HG02610 (cell line): ENCODE measurements around the gene CARHSP1.
"Not testable (repeated sequence)": the region's sequence is repeated elsewhere in the genome, so short reads cannot be mapped to it uniquely, and the experiment has no call there.

Experiments used
- ATAC-seq: cut with Tn5 transposase; IDR thresholded peaks from one replicate; pipeline ENCODE4 v1.9.1; 2021; ENCODE audit warnings: mild to moderate bottlenecking, moderate library complexity; ENCODE audit not compliant: unreplicated experiment

Gene CARHSP1

DNA sequence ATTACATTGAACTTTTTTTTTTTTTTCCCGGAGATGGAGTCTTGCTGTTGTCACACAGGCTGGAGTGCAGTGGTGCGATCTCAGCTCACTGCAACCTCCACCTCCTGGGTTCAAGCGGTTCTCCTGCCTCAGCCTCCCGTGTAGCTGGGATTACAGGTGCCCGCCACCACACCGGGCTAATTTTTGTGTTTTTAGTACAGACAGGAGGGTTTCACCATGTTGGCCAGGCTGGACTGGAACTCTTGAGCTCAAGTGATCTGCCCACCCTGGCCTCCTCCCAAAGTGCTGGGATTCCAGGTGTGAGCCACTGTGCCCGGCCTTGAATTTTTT lies 5.0 kb upstream of the CARHSP1 start:
- ATAC-seq: not testable (repeated sequence)

DNA sequence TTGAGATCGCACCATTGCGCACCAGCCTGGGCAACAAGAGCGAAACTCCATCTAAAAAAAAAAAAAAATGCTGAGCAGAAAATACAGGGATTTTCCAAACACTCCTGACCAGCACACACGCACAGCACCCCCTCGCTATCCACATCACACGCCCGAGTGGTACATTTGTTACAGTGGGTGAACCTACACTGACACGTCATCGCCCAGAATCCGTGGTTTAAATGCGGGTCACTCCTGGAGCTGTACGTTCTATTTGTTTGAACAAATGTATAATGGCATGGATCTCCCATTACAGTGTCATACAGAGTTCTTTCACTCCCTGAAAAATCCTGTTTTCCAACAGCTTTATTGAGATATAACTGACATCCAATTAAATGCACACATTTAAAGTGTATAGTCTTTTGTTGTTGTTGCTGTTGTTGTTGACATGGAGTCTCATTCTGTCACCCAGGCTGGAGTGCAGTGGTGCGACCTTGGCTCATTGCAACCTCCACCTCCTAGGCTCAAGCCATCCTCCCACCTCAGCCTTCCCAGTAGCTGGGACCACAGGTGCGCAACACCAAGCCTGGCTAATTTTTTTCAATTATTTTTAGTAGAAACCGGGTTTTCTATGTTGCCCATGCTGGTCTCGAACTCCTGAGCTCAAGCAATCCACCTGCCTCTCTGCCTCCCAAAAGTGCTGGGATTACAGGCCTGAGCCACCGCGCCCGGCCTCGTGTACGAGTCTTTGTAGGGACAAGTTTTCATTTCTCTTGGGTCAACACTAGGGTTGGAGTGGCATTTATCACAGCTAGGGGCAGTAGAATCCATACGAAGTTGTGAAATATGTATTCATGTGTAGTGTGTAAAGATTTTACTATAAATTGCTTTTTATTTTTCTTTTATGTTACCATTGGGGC lies 4.4 kb upstream of the CARHSP1 start:
- ATAC-seq: no peak

DNA sequence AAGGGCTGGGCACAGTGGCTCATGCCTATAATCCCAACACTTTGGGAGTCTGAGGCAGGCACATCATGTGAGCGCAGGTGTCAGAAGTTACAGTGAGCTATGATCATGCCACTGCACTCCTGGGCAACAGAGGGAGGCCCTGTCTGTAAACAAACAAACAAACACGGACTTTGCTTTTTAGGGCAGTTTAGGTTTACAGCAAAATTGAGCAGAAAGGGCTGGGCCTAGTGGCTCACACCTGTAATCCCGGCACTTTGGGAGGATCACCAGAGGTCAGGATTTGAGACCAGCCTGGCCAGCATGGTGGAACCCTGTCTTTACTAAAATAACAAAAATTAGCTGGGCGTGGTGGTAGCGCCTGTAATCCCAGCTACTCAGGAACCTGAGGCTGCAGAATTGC lies 3.3 kb upstream of the CARHSP1 start:
- ATAC-seq: no peak

DNA sequence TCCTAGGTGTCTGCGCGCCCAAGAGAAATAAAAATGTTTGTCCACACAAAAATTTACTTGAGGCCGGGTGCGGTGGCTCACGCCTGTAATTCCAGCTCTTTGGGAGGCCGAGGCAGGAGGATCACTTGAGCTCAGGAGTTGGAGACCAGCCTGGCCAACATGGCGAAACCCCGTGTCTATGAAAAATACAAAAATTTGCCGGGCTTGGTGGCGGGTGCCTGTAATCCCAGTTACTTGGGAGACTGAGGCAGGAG lies 1.1 kb upstream of the CARHSP1 start:
- not testable (repeated sequence) for ATAC-seq

DNA sequence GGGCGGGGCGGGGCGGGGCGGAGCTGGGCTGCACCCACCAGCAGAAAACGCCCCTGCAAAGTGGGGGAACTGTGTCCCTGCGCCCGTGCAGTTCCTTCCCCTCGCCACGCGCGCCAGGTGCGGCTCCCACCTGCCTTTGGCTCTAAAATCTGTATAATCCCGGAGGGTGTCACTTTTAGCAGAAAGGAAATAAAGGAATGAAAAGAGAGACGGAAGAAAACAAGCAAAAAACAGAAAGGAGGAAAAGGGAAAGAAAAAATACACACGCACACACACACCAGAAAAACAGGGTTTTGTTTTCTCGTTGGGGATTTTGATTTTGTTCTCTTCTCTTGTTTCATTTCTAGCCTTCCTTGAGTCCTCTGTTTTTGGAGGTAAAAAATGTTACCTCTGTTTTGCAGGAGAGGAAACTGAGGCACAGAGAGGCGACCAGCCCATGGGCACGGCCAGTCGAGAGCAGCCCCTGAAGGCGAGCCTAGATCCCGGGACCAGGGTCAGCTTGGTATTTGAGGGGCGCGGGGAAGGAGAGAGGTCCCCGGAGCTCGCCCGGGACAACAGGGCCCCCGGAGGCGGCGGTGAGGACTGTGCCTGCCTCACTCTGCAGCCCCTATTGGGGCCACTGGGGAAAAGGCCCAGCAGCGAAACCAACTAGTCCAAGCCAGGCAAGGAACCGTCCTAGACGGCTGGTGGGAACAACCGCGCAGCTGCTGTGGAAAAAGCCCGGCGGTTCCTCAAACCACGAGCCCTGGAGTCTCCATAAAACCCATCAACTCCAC lies 594 bp upstream of the CARHSP1 start:
- ATAC-seq: no peak

DNA sequence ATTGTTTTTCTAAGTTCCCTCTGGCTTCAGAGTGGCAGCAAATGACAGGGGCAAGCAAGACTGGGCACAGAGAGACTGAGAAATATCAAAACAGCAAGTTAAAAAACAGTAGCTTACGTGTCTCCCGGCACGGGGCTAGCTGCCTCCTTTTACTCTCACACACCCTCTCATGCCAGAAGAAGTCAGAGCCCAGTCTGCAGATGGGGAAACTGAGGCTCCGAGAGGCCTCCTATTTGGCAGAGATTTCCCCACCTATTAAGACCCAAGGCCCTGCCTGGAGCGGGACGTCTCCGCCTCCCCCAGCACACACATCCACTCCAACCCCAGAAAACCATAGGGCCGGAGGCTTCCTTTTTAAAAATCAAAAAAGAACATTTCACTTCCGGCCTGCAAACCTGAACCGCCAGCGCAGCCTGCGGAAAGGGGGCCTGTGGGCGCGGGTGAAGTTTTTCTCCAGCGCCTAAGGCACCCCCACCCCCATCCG lies 832 bp downstream of the CARHSP1 start:
- no peak for ATAC-seq

DNA sequence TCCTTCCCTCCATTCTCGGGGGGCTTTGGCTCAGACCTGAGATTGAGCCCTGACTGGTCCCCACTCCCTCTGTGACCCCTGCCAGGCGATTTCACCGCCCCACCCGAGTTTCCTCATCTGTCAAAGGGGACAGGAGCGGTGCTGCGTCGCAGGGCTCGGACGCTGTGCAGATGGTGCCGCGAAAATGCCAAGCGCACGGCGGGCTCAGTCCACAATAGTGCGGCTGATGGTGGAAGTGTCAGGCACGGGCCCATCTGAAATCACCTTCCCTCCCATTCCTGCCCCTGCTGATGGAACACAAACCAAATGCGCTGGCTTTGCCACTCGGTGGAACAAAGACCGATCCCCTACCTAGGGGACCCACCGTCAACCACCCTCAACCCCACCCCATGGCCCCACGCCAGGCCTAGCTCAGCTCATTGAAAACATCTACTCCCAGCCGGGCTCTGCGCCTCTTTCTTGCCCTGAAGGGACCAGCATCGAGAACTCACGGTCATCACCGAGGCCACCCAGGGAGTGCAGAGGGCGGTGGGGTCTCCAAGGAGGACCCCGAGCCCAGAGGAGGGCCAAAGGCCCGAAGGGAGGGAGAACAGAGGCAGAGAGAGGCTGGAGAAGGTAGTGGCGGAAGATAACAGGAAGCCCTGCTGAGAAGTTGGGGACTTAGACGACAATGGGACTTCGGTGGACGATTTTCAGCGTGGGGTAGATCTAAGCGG lies 1.4 kb downstream of the CARHSP1 start:
- no peak for ATAC-seq

DNA sequence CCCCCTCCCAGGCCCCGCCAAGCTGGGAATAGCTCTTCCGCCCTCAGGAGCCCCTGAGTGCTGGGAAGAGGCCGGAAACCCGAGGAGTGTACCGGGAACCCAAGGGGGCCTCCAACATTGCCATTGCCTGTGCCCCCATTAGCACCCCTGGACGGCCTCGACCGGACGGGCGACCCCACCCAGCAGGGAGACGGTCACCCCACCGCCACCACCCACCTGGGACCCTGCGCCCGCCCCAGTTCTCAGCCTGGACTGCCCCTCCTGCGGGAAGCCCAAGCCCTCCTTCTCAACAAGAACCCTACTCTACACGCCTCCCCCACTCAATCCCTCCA lies 2.0 kb downstream of the CARHSP1 start:
- no peak for ATAC-seq

DNA sequence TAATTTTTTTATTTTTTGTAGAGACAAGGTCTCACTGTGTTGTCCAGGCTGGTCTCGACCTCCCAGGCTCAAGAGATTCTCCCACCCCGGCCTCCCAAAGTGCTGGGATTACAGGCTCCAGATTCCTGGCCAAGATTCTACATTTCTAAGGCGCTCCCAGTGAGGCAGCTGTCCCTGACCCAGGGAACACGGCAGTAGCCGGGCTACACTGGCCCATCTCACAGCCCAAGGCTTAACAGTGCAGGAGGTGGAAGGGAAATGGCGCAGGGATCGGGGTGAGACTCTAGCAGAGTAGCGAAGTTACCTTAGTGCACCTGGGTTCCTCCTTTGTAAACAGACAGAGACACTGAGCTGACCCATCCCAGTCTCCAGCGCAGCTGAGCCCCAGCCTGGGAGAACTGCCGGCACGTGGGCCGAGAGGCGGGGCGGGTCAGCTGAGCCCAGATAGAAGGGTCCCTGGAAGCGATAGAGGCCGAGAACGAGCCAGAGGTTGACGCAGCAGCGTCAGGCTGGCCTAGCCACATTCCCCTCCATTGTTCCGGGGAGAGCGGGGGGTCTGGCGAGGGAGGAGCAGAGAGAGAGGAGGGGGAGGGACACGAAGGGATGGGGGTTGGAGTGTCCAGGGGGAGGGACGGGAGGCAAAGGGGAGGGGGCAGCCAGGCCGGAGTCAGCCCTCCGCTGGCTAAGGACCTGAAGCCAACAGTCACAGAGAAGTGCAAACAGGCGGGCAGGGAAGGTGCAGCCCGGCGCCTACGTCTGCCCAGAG lies 2.5 kb downstream of the CARHSP1 start:
- no peak for ATAC-seq

DNA sequence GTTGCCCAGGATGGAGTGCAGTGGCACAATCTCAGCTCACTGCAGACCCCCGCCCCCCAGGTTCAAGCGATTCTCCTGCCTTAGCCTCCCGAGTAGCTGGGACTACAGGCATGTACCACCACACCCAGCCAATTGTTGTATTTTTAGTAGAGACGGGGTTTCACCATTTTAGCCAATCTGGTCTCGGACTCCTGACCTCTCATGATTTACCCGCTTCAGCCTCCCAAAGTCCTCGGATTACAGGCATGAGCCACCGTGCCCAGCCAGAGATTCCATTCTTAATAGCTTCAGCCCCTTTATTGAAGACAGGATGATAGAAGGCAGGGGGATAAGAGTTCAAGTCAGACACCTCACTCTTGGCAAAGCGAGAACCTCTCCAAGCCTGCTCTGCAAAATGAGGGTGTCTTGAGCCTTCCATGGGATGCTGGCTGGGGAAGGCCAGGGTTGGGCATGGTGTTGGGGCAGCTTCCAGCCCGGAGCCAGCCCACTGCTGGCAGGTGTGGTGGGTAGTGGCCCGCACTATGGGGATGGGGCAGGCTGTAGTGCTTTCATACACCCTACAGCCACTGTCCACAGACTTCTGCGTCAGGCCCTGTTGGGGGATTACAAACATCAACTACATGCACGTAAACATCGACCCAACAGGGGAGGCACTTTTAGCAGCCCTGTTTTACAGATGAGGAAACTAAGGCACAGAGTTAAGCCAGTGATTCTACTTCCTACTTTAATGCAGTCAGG lies 3.5 kb downstream of the CARHSP1 start:
- ATAC-seq: no peak

DNA sequence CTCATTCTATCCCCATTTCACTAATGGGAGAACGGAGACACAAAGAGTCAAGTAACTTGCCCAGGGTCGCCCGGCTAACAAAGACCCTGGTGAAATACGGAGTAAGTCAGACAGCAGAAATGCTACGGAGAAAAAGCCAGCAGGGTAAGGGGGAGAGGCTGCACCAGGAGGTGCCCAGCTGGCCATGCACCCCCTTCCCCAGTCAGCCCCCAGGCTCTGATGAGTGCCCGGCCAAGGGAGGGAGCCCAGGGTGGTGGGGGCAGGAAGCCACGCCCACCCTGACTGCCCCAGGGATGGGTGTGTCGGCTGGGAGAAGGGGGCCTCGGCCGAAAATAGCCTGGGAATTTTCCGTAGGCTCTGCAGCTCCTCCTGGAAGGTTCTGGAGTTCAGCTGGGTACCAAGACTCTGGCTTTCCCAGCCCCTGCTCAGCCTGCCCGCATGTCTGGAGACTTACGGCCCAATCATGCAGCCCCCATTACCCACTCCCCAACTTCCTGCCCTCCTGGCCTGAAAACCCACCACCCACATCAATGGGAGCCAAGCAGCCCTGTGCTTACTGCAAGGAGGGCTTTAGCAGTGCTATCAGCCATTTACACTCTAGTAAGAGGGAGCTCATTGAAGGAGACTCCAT lies 4.2 kb downstream of the CARHSP1 start:
- ATAC-seq: no peak

DNA sequence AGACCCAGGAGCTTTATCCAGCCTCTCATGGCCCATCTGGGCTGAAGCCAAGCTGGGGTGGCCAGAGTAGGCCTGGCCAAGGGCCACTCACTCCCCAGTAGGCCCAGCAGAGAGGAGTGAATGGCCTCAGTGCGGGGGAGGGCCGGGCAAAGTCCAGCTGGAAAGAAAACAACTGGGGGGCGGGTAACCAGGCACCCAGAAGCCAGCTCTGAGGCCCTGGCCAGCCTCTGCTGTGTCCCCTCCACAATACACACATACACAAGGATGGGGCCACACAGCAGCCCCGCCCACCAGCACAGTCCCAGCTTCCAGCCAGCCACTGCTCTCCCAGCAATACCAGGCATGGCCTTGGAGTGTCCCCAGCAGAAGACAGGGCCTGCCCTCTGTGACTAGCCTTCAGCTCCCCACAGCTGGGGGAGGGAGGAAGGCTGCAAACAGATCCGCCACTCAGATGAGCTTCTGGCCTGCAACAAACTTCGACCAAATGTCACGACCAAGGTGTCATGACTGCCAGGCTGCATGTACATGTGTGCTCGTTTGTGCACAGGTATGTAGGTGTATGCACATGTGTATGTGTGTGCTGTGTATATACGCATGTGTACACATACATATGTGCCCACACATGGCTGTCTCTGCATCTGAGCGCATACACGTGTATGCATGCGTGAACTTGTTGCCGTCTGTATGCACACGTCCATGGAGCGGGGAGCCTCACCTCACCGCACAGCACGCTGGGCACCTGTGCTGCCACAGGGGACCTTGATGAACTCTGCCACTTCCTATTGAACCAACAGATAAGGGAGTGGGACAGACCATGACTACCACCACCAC lies 5.0 kb downstream of the CARHSP1 start:
- ATAC-seq: no peak

DNA sequence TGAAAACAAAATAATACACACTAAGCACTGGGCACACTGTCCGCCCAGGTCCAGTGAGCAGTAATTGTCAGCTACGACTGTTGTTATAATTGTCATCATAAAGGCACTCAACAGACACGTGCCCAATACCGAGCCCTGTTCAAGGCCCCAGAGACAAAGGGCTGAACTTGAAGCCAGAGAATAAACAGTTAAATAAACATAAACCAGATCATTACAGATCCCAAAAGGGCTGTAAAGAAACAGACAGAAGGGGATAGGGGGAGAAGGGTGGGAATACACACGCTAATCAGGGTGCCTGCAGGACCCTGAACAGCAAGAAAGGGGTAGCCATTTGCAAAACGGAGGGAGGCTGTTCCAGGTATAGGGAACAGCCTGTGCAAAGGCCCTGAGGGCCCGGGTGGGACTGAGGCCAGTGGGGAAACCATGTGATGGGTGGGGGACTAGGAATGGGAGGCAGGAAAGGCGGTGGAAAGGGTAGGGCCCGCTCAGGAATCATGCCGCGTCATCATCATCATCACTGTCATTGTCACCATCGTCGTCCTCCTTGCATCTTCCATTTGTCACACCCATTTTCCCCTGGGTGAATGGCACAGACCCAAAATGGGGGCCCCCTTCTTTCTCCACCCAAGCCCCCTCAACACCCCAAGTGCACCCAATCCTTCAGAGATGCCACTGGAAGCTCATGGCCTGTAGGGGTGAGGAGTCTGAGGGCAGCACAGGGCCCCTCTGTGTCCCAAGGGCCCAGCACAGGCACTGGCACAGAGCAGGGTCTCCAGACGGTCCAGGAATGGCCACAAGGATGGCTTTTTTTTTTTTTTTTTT lies 6.3 kb downstream of the CARHSP1 start:
- ATAC-seq: no peak

DNA sequence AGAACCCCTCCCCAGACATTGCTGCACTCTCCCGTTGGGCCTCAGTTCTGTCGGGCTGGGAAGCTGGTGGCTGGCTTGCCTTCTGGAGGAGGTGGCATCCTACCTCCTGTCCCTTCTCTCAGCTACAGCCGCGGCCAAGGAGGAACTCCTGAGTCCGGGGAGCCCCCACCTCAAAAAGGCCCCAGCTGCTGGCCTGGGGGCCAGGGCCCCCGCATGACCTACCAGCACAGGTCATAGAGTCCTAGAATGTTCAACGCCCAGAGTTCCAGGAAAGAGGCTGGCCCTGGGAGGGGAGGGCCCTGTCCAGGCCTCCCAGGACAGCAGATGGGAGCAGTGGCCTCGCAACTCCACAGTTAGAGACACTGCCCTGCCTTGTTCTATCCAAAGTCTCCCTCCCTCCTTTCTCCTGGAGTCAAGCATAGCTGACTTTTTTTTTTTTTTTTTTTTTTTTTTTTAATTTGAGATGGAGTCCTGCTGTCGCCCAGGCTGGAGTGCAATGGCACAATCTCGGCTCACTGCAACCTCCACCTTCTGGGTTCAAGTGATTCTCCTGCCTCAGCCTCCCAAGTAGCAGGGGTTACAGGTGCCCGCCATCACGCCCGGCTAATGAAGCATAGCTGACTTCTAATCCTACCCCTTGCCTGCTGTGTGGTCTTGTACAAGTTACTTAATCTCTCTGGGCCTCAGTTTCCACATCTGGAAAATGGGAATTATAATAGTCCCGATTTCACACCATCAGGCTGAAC lies 7.1 kb downstream of the CARHSP1 start:
- no peak for ATAC-seq

DNA sequence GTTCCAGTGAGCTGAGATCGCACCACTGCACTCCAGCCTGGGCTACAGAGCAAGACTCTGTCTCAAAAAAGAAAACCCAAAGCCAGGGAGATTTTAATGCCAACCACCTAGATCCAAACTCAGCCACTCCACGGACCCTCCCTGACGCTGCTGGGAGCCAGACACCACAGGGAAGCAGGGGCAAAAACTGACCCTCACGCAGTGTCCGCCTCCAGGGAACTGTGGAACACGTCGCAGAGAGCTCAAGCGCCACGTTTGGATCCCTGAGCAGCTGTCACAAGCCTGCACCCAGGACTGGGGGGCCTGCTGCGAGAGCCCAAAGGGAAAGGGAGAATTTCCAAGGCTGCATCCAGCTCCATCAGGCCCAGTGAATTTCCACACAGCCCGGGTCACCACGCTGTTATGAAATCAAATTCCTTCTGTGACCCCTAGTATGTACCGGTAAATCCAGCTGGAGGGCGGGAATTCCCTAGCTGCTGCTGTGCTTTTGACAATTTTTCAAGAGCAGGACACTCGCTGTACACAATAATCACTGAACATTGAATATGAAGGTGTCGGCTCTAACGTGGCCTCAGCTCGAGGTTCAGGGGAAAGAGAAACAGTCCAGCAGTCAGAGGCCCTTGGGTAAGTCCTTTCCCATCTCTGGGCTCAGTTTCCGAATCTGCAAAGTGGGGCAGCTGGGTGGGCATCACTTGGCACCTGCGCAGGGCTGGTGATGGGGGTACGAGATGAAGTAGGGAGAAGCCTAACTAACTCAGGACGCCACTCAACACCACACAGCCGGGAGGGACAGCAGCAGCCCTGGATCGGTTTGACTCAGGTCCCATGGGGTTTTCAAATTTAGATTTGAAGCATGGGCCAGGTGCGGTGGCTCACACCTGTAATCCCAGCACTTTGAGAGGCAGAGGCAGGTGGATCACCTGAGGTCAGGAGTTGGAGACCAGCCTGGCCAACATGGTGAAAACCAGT lies 8.6 kb downstream of the CARHSP1 start:
- no peak for ATAC-seq
